GM18507 (cell line): ENCODE measurements around the gene GARS1.

ENCODE experiments used
- DNase-seq: peaks from one replicate; pipeline ENCODE4 v3.0.0; 2011; ENCODE audit warnings: low read depth; ENCODE audit not compliant: insufficient read length; ENCODE audit errors: extremely low spot score
- FAIRE-seq: peaks from 2 replicates; lab custom pipeline; 2011; peaks lifted over from hg19 to GRCh38; lab: Jason Lieb, UNC

GARS1 gene

GRCh38 chr7:30671793-30672465 lies 77.3 kb downstream of the GARS1 start:
- no peak for FAIRE-seq
- no peak for DNase-seq

GRCh38 chr7:30674420-30674819 lies 79.7 kb downstream of the GARS1 start:
- DNase-seq = no peak

GRCh38 chr7:30674876-30675275 lies 80.2 kb downstream of the GARS1 start:
- no peak for DNase-seq
- FAIRE-seq = no peak

More at GRCh38 chr7:30674420-30674819, 79.7 kb downstream of the GARS1 start:
- FAIRE-seq = no peak

- no peak for FAIRE-seq
- DNase-seq = no peak
Observed at GRCh38 chr7:30678805-30679204, 84.1 kb downstream of the GARS1 start.

- DNase-seq (no peak), FAIRE-seq (no peak)
Observed at GRCh38 chr7:30679664-30680063, 85.0 kb downstream of the GARS1 start.

GRCh38 chr7:30681331-30681797 lies 86.7 kb downstream of the GARS1 start:
- FAIRE-seq (no peak), DNase-seq (no peak)

GRCh38 chr7:30681815-30682211 lies 87.1 kb downstream of the GARS1 start:
- no peak for DNase-seq
- no peak for FAIRE-seq

GRCh38 chr7:30682212-30683083 lies 87.8 kb downstream of the GARS1 start, which contains the start of gene CRHR2:
CRHR2 (minus strand) TSS chr7:30682456; CDS start chr7:30682280, 176 bp downstream.
- FAIRE-seq = no peak
- DNase-seq = no peak

GRCh38 chr7:30683306-30683705 lies 88.6 kb downstream of the GARS1 start:
- FAIRE-seq (no peak), DNase-seq (no peak)
